T-helper 1 cell (primary cell): ENCODE results near the gene SPTLC2.

ENCODE experiments used
- DNase-seq, 5 donors: peaks; one replicate each; pipeline ENCODE4 v3.0.0-alpha.2; 2012 to 2020

Gene SPTLC2

DNA sequence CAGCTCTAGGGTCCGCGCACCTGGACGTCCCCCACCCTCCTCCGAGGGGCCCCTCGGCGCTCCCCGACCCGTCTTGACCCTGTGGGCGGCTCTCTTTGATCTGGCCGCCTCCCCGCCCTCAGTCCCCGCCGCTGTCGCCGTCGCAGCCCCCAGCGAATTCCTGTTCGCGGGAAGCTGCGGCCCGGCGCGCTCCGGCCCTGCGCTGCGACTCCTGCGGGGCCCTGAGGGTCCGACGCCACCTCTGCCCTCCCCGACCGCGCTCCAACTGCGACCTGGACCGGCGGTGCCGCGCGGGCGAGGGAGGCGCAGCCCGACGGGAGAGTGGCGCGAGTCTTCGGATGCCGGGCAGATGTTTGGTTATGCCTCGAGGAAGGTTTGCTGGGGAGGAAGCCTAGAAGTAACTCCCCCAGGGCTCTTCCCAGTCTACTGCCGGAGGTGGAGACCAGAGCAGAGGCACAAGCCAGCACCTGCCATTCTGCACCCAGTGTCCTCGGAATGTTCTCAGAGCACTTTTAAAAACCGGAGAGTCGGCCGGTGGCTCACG lies 117.4 kb downstream of the SPTLC2 start:
- DNase-seq = no peak

DNA sequence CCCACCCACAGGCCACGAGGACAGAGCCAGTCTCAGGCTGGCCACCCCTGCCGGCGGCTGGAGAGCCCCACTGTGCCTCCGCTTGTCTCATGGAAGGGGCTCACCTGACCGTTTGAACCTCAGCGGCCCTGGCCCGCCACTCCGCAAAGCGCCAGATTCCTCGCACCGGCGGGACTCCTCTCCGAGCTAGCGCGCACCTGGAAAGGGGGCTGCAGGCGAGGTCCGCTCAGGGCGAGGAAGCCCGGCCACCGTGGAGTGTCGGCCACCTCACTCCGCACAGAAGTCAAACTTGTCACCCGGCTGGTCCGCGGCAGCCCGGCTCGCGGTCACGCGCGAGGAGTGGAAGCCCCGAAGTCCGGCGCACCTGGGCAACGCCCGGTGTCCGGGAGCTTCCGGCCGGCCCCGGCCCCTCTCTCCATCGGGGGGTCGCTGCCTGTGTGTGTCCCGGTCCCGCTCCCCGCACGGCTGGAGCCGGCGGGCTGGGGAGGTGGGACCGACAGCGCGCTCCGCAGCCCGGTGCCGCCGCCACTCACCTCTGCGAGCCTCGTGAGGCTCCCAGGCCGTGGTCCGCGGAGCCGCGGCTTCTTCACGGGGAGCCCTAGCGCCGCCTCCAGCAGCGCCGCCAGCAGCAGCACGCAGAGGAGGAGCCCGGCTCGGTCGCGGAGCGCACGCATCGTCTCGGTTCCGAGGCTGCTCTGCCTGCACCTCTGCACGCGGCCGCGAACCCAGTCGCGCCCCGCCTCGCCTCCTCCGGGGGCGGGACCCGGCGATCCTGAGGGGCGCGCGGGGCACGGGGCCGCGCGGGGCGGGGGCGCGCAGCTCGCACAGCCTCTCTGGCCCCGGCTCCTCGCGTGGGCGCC lies 118.1 kb downstream of the SPTLC2 start, which contains the start of gene ISM2:
Gene ISM2, minus strand, starts transcription at position 697 of the 860 bp plus-strand sequence. Its CDS starts 23 bp downstream, at position 674.
- DNase-seq = peak in 3 of 5 donors; percentile 8 to 43 (median 10)

GRCh38 chr14:77495334-77495733 lies 121.1 kb downstream of the SPTLC2 start:
- DNase-seq = no peak

GRCh38 chr14:77491056-77491455 lies 125.4 kb downstream of the SPTLC2 start:
- no peak for DNase-seq

- no peak for DNase-seq
Measured at GRCh38 chr14:77490347-77490986, 126.0 kb downstream of the SPTLC2 start.

GRCh38 chr14:77489041-77489440 lies 127.4 kb downstream of the SPTLC2 start:
- DNase-seq = no peak

DNA sequence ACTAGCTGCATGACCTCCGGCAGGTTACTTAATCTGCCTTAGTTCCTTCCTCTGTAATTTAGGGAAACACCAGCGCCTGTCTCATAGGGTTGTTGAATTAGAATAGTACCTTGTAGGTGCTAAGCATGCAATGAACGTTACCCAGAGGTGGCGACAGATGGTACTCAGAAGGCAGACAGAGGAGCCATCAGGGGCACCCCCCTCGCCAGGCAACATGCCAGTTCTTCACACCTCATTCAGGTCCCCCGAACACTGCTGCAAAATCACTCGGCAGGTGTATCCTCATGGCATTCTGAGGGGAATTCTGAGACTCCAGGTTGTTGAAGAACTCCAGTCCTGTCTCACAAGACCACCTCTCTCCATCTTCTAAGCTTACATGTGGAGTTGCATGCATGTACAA lies 127.9 kb downstream of the SPTLC2 start:
- DNase-seq = no peak

GRCh38 chr14:77485901-77486678 lies 130.3 kb downstream of the SPTLC2 start:
- DNase-seq = no peak

DNA sequence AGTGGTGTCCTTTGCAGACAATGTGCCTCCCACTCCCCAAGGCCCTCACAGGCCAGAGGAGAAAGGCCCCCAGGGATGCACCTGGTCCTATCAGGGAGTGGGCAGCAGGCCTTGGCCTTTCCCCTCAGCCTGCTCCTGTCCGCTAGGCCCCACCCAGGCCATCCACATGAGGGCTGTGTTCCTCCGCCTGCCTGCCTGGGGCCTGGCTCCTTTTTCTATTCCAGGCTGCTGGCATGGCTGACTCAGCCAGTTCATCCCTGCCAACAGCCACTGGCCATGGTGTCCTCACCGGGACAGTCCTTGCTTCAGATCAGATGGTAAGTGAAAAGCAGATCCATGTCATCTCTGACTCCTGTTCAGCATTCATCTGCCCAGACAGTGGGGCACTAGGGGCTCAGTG lies 131.2 kb downstream of the SPTLC2 start:
- DNase-seq = no peak

GRCh38 chr14:77482422-77482821 lies 134.0 kb downstream of the SPTLC2 start:
- DNase-seq = no peak

DNA sequence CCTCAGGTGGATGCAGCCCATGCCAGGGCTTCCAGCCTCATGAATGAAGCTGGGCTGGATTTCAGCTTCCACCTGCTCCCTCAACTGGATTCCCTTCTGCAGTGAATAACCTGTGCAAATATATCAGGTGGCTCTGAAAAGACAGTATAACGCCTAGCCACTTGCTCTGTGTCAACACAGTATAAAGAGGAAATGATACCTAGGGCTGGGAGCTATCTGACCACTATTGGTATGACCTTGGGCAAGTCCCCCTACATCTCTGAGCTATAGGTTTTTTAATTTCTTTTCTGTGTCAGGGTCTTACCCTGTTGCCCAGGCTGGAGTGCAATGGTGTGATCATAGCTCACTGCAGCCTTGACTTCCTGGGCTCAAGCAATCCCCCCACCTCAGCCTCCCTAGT lies 137.6 kb downstream of the SPTLC2 start:
- DNase-seq = no peak

- DNase-seq = no peak
Measured at GRCh38 chr14:77478029-77478428, 138.4 kb downstream of the SPTLC2 start.

GRCh38 chr14:77475432-77476115 lies 140.9 kb downstream of the SPTLC2 start:
- DNase-seq = no peak

- no peak for DNase-seq
Measured at GRCh38 chr14:77474479-77475177, 141.8 kb downstream of the SPTLC2 start.

- no peak for DNase-seq
Measured at GRCh38 chr14:77473921-77474320, 142.5 kb downstream of the SPTLC2 start.

DNA sequence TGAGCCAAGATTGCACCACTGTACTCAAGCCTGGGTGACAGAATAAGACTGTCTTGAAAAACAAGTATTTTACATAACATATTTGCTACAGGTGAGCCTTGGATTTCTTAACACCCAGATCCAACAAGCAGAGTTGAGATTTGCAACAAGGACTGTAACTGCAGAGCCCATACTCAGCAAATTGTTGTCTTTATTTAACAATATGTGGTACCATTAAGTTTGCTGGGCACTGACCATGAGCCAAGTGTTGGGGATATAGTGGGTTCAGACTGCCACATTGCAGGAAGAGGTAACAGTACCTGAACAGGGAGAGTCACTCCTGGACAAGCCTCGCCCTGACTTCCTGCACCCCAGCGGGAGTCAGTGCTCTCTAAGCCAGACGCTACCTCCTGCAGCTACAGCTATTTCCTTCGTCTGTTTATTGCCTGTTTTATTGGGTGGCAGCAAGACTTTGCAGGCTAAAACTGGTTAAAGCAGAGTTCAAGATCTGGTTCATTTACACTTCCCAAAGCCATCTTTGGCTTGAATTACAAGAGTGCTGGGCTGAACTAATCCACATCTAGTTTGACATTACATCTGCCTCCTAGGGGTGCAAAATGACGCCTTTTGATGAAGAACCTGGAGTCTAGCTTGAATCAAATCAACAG lies 146.1 kb downstream of the SPTLC2 start:
- no peak for DNase-seq

DNA sequence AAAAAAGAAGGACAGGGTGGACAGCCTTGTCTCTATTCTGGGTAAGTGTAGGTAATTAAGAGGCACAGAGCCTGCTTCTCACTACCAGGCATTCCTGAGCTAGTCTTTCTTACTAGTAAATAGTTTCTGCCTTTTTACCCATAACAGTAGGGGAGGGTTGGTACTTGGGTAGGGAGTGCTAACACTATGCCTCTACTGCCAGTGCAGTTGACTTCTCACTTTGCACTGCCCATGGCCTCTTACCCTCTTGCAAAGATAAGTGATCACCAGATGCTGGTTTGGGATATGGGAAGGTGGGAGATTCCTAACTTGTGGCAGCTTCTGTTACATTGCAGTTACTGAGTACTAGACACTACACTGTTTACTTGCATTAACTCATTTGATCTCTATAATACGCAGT lies 146.9 kb downstream of the SPTLC2 start:
- DNase-seq = no peak

DNA sequence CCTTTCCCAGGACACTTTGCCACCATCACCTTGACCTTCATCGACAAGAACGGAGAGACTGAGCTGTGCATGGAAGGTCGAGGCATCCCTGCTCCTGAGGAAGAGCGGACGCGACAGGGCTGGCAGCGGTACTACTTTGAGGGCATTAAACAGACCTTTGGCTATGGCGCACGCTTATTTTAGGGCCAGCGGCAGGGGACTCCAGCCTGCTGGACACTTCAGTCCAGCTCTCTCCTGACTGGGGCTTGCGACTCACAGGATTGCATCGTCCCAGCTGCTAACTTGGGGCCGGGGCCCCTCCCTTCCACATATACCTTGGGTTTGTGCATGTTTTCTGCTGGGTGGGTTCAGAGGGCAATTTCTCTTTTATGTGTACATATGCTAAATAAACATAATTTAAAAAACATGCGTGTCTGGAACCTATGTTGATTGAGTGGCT lies 147.4 kb downstream of the SPTLC2 start:
- DNase-seq = no peak

DNA sequence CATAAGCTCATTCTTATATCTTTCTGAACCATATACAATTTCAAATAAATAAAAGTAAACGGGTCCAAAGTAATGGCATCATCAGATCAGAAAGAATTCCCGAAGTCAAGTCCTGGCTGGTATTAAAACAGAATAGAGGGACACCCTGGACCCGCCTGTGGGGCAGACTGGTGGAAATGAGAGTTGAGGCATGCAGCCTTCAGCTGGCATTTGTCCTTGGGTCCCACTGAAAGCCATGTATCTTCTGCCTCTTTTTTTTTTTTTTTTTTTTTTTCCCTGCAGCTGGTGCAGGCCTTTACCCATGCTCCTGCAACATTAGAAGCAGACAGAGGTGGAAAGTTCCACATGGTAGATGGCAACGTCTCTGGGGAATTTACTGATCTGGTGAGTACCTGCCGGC lies 148.6 kb downstream of the SPTLC2 start:
- DNase-seq = no peak

DNA sequence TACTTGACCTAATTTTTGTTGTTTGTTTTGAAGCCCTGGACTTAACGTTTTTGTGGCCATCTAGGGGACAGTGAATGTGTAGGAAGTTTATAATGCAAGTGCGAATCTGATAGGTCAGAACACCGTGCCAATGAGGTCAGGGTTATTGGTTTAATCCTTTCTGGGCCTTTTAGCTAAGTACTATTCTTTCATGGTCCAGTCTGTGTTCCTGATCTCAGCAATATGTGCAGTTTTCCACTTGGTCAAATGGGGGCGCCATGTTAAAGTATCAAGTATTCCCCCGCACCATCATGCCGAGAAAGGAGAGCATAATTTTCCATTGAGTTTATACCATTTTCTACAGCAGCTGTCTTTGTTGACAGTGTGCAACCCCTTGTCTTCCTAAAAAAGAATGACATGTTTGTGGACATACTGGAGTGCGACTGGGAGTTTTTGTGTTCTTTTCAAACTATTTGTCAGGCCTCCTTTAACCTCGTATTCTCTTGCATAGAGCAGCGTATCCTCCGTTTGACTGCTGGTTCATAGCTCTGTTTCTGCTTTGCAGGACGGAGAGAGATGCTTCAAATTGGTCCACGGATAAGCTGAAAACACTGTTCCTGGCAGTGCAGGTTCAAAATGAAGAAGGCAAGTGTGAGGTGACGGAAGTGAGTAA lies 157.2 kb downstream of the SPTLC2 start:
- DNase-seq = peak in 4 of 5 donors; percentile 31 to 72 (median 42)
